ENCODE results near the gene UBE2E2. TPM values are rescaled to one million over a fixed set of nuclear protein-coding genes. Genes with fewer than 3 reads are reported as not detected.

Gene UBE2E2
- total RNA-seq, 2 donors from 2014 or later: 5.5 to 6.4 TPM

GRCh38 chr3:23235264-23235663 lies 32.1 kb downstream of the UBE2E2 start:
- ATAC-seq (no peak), DNase-seq (no peak)
- intact Hi-C loops (cut with DNase I, micrococcal nuclease): no loop called here

GRCh38 chr3:23236890-23237289 lies 33.8 kb downstream of the UBE2E2 start:
- ATAC-seq: no peak
- intact Hi-C loops (cut with DNase I, micrococcal nuclease): no loop called here
- DNase-seq: no peak

GRCh38 chr3:23238156-23238555 lies 35.0 kb downstream of the UBE2E2 start:
- intact Hi-C loops (cut with DNase I, micrococcal nuclease): no loop called here
- ATAC-seq: no peak

GRCh38 chr3:23238578-23238977 lies 35.5 kb downstream of the UBE2E2 start:
- DNase-seq (no peak), ATAC-seq (no peak)
- intact Hi-C loops (cut with DNase I, micrococcal nuclease): no loop called here

More at GRCh38 chr3:23238156-23238555, 35.0 kb downstream of the UBE2E2 start:
- no peak for DNase-seq

- DNase-seq: no peak
- intact Hi-C loops (cut with DNase I, micrococcal nuclease): no loop called here
- ATAC-seq: no peak
These were observed 36.3 kb downstream of the UBE2E2 start for GRCh38 chr3:23239211-23240068.

GRCh38 chr3:23240171-23240785 lies 37.2 kb downstream of the UBE2E2 start:
- intact Hi-C loops (cut with DNase I, micrococcal nuclease): no loop called here
- DNase-seq (no peak), ATAC-seq (no peak)

GRCh38 chr3:23241256-23241655 lies 38.1 kb downstream of the UBE2E2 start:
- DNase-seq: no peak
- intact Hi-C loops (cut with DNase I, micrococcal nuclease): no loop called here
- ATAC-seq: no peak

- intact Hi-C loops (cut with DNase I, micrococcal nuclease): no loop called here
- ATAC-seq: no peak
- DNase-seq: no peak
These were observed 39.0 kb downstream of the UBE2E2 start for GRCh38 chr3:23242106-23242505.

GRCh38 chr3:23244324-23245041 lies 41.4 kb downstream of the UBE2E2 start:
- ATAC-seq (no peak), DNase-seq (no peak)
- intact Hi-C loops (cut with DNase I, micrococcal nuclease): no loop called here

GRCh38 chr3:23246651-23247050 lies 43.5 kb downstream of the UBE2E2 start:
- intact Hi-C loops (cut with DNase I, micrococcal nuclease): no loop called here
- ATAC-seq (no peak), DNase-seq (no peak)

- ATAC-seq: no peak
- intact Hi-C loops (cut with DNase I, micrococcal nuclease): no loop called here
These were observed 45.5 kb downstream of the UBE2E2 start for GRCh38 chr3:23248594-23249131.

GRCh38 chr3:23249961-23250360 lies 46.8 kb downstream of the UBE2E2 start:
- intact Hi-C loops (cut with DNase I, micrococcal nuclease): no loop called here
- ATAC-seq: no peak
- no peak for DNase-seq

More at GRCh38 chr3:23248594-23249131, 45.5 kb downstream of the UBE2E2 start:
- DNase-seq: no peak

GRCh38 chr3:23252122-23252521 lies 49.0 kb downstream of the UBE2E2 start:
- ATAC-seq: no peak
- intact Hi-C loops (cut with DNase I, micrococcal nuclease): no loop called here
- no peak for DNase-seq

GRCh38 chr3:23253214-23253613 lies 50.1 kb downstream of the UBE2E2 start:
- no peak for ATAC-seq
- intact Hi-C loops (cut with DNase I, micrococcal nuclease): no loop called here

GRCh38 chr3:23254282-23254681 lies 51.2 kb downstream of the UBE2E2 start:
- DNase-seq (no peak), ATAC-seq (no peak)
- intact Hi-C loops (cut with DNase I, micrococcal nuclease): no loop called here

More at GRCh38 chr3:23253214-23253613, 50.1 kb downstream of the UBE2E2 start:
- no peak for DNase-seq

GRCh38 chr3:23254835-23255234 lies 51.7 kb downstream of the UBE2E2 start:
- ATAC-seq: no peak
- intact Hi-C loops (cut with DNase I, micrococcal nuclease): no loop called here
- DNase-seq: no peak

GRCh38 chr3:23256741-23257435 lies 53.8 kb downstream of the UBE2E2 start:
- ATAC-seq: no peak
- intact Hi-C loops (cut with DNase I, micrococcal nuclease): no loop called here
- no peak for DNase-seq

- no peak for ATAC-seq
- DNase-seq: no peak
- intact Hi-C loops (cut with DNase I, micrococcal nuclease): no loop called here
These were observed 55.0 kb downstream of the UBE2E2 start for GRCh38 chr3:23258110-23258509.

GRCh38 chr3:23259515-23259914 lies 56.4 kb downstream of the UBE2E2 start:
- ATAC-seq (no peak), DNase-seq (no peak)
- intact Hi-C loops (cut with DNase I, micrococcal nuclease): no loop called here
